ENCODE data around the gene CD58.

DNA sequence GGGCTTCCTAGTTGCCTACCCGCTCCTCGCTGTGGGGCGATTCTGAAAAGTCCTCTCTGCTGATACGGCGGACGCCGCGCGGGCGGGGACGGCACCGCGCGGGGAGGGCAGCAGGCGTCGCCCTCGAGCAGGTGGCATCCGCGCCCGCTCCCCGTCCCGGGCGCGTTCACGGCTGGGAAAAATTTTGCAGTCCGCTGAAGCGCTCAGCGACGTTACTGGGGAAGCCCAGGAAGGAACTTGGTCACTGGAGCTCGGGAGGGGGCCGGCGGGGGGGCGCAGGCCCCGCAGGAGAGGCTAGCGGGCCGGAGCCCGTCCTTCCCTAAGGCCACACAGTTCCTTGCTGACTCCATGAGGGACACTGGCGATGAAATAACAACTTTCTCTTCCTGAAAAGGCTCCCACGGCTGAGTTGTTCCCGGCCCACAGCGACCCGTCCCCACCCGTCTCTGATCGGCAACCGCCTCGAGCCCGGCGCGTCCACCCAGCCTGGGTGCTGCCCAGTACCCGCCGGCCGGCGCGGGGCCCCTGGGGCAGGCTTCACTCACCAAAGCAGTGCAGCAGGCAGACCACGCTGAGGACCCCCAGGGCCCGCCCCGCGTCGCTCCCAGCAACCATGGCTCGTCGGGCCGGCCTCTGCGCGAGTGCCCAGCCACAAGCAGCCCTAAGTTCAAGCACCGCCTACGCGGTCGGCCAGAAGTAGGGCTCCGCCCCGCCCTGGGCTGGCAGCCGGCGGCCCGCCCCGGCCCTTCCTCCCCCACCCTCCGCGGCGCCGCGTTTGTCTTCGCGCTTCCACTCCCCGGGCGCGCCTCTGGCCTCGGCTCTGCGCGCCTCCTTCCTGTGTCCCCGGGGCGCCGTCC lies at the start of gene CD58:
- TF ChIP-seq CTCF (IDR thresholded peaks at IDR 0.05) = peak; percentile 58 to 85 (median 72)
- peak in 1 of 2 donors; percentile 83 for TF ChIP-seq POLR2A (IDR thresholded peaks at IDR 0.05)
